Loucy (cell line): ENCODE results near the gene PRICKLE2.

Experiments used
- CTCF ChIP-seq: fragments of 200-600 bp; sonication (generic); conservative IDR thresholded peaks from 2 replicates; pipeline ENCODE4 v1.5.1; 2014; ENCODE audit warnings: mild to moderate bottlenecking, antibody characterized with exemption, low read length
- EZH2phosphoT487 ChIP-seq: fragments of 200-600 bp; IDR thresholded peaks from 2 replicates; pipeline ENCODE4 v1.6.1; 2018; ENCODE audit warnings: antibody characterized with exemption, mild to moderate bottlenecking, moderate library complexity, borderline replicate concordance

- no peak for TF ChIP-seq CTCF
- no peak for TF ChIP-seq EZH2phosphoT487
Observed at GRCh38 chr3:64174328-64174727, 50.9 kb downstream of the PRICKLE2 start.
